NCI-H2227 treated with DMSO at 0.1 percent for 48 hours (cell line): Measurements from ENCODE around the gene PAGR1.
"Not testable (repeated sequence)": the region's sequence is repeated elsewhere in the genome, so short reads cannot be mapped to it uniquely, and the experiment has no call there.

Experiments
- DNase-seq: peaks from one replicate; lab custom pipeline; 2025; lab: John Stamatoyannopoulos, UW

Gene PAGR1

GRCh38 chr16:29864205-29864604 is 48.3 kb downstream of the PAGR1 start:
- no peak for DNase-seq

- no peak for DNase-seq
Measured at GRCh38 chr16:29868396-29869009, 52.6 kb downstream of the PAGR1 start.

- DNase-seq: not testable (repeated sequence)
Measured at GRCh38 chr16:29869067-29869466, 53.1 kb downstream of the PAGR1 start.
